Kidney (tissue), 14 donors: ENCODE results near the gene SLC39A12. TPM values are rescaled to one million over a fixed set of nuclear protein-coding genes. Genes with fewer than 3 reads are reported as not detected.

ENCODE experiments used
- DNase-seq, 5 donors: peaks; one replicate each; pipeline ENCODE4 v3.0.0-alpha.2; 2013 to 2020
- FAIRE-seq: peaks from 2 replicates; lab custom pipeline; 2012; peaks lifted over from hg19 to GRCh38; lab: Jason Lieb, UNC
- H3K27ac ChIP-seq, 2 donors: one replicate each; pipeline ENCODE4 v1.7.0; 2013; ENCODE audit warnings: low read depth in 2 of 2, low read length in 2 of 2, inconsistent platforms in 1 of 2
- H3K27me3 ChIP-seq: one replicate; pipeline ENCODE4 v1.7.1; 2013; ENCODE audit warnings: low read length, inconsistent platforms; ENCODE audit not compliant: control insufficient read depth, insufficient read depth
- H3K36me3 ChIP-seq, 3 donors: one replicate each; pipeline versions ENCODE4 v1.7.0 to v1.7.1; 2013; ENCODE audit warnings: low read length in 3 of 3, control low read depth in 1 of 3, inconsistent platforms in 1 of 3; ENCODE audit not compliant: insufficient read depth in 3 of 3, control insufficient read depth in 2 of 3
- H3K4me1 ChIP-seq, 3 donors: one replicate each; pipeline versions ENCODE4 v1.7.0 to v1.7.1; 2013; ENCODE audit warnings: low read length in 3 of 3, inconsistent platforms in 1 of 3, low read depth in 1 of 3; ENCODE audit not compliant: control insufficient read depth in 2 of 3, insufficient read depth in 2 of 3
- H3K4me3 ChIP-seq, 3 donors: one replicate each; pipeline versions ENCODE4 v1.7.0 to v1.8.1; 2013; ENCODE audit warnings: low read length in 3 of 3, control low read depth in 1 of 3, inconsistent platforms in 1 of 3
- H3K9ac ChIP-seq, 3 donors: one replicate each; pipeline versions ENCODE4 v1.7.0 to v1.7.1; 2013; ENCODE audit warnings: low read length in 3 of 3, control low read depth in 1 of 3, inconsistent platforms in 1 of 3
- H3K9me3 ChIP-seq, 3 donors: one replicate each; pipeline versions ENCODE4 v1.7.0 to v1.7.1; 2013; ENCODE audit warnings: low read length in 3 of 3, control low read depth in 1 of 3, inconsistent platforms in 1 of 3; ENCODE audit not compliant: control insufficient read depth in 2 of 3, insufficient read depth in 1 of 3
- intact Hi-C: fragments of 100-400 bp; cut with DNase I; formaldehyde crosslinking; loops from one replicate; pipeline ENCODE4 v1.11.1; 2022
- polyA plus RNA-seq: library from polyadenylated mRNA; stranded (reverse); fragments of 350-450 nt; fragmentation: Illumina TruSeq; extraction: RNeasy Lipid Tissue Mini Kit (QIAGEN cat#74804); gene quantifications from one replicate; pipeline ENCODE4 v1.2.3, GENCODE V29; 2014; ENCODE audit warnings: low read depth, low replicate concordance; ENCODE audit not compliant: insufficient read depth
- total RNA-seq: library from RNA; stranded (reverse); fragmentation: NEBNext Ultra II Directional; extraction: Animal tissue kit (Norgen Biotek cat#: 25700); gene quantifications from one replicate; pipeline ENCODE4 v1.2.1, GENCODE V29; 2021
- TF ChIP-seq, protein P1 (sequence below): IDR thresholded peaks from 3 replicates; pipeline ENCODE4 v1.5.1; 2012; ENCODE audit warnings: mild to moderate bottlenecking, moderate library complexity, borderline replicate concordance; ENCODE audit not compliant: insufficient read depth; ENCODE audit errors: extremely low read depth
- donor health status: control.
- donor health status: control.
- donor health status: control.
- donor health status: control.
- donor health status: control.
- donor health status: DM: yes; HTN: yes; CAD: no.
- donor health status: Normal renal cell carcinoma (clear cell type).

SLC39A12 gene
- total and polyA plus RNA-seq, 2 donors from 2014 or later = 0.16 TPM; not detected in 1

DNA sequence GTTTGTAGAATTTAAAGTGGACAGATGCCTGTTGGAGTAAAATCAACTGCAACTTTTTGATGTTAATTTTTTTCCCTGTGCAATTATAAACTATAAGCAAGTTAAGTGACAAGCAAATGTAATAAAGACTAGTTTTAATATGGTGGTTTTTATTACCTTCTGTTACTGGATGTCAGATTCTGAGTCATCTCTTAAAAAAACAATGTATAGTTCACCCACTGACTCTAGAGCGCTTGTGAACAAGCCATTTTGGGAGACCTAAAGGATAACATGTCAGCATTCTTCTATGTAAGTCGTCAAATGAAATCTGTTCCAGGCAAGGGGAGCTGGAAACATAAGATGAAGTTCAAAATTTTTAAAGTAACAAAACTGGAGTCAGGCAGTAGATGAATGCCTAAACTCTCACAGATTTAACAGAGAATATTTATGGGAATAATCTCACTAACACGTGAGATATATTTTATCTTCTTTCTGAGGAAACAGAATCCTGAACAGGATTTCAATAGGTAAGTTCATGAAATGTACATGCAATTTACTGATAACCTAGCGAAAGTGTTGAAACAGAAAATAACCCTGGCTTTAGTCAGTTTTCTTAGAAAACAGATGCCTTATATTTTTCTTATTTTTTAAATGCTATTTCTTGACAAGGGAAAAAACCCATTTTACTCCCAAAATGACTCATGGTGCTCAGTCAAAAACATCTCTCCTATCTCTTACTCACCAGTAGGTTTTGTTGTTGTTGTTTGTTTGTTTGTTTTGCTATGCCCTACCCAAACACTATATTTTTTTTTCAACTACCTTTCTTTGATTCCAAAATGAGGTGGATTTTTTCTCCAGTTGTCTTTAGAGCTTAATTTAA, 91.7 kb downstream of the SLC39A12 start:
- H3K36me3 ChIP-seq = no peaks in the 10 kb centered on the region
- no peak for DNase-seq
- no peak overlapping the region for H3K4me3 ChIP-seq
- TF ChIP-seq, protein P1, sequence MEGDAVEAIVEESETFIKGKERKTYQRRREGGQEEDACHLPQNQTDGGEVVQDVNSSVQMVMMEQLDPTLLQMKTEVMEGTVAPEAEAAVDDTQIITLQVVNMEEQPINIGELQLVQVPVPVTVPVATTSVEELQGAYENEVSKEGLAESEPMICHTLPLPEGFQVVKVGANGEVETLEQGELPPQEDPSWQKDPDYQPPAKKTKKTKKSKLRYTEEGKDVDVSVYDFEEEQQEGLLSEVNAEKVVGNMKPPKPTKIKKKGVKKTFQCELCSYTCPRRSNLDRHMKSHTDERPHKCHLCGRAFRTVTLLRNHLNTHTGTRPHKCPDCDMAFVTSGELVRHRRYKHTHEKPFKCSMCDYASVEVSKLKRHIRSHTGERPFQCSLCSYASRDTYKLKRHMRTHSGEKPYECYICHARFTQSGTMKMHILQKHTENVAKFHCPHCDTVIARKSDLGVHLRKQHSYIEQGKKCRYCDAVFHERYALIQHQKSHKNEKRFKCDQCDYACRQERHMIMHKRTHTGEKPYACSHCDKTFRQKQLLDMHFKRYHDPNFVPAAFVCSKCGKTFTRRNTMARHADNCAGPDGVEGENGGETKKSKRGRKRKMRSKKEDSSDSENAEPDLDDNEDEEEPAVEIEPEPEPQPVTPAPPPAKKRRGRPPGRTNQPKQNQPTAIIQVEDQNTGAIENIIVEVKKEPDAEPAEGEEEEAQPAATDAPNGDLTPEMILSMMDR = no peak
- H3K4me1 ChIP-seq = peaks cover 0 to 3% (median 0%) of the 10 kb centered on the region in 3 donors
- no peaks in the 10 kb centered on the region for H3K9me3 ChIP-seq
- H3K27me3 ChIP-seq = no peaks in the 10 kb centered on the region
- no peak for FAIRE-seq
- intact Hi-C loops = no loop called here
- no peak overlapping the region for H3K27ac ChIP-seq
- no peak overlapping the region for H3K9ac ChIP-seq

DNA sequence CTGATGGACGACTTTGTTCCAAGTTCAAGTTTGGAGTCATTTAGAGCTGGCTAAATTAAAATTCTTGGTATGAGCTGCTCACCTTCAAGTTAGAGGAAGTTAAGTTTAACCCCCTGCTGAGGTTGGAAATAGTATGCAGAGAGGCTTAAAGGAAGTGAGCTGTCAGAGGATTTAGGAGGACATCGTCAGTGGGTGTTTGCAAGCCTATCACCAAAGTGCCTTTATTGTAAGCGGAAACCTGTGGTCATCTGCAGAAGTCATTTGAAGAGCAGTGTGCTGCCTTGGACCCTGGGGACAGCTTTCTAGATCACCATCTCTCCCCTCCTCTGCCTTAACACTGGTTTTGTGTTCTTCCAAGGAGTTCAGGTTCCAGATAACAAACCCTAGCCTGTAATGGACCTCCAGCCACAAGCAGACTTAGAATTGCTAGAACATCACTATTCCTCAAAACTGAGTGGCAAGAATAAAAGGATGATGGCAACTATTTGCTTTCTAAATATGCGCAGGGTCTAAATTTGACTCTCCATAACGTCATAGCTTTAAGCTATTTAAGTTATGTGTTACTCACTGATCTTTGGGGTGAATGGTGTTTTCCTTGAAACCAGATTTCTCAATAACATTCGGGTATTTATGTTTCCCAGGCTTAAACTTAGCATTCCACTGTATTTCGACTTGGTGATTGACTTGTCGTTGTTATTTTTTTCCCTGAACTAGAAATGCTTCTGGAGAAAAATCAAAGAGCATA, 93.4 kb downstream of the SLC39A12 start:
- FAIRE-seq (no peak), DNase-seq (peak in 1 of 5 donors; percentile 10)
- no peak overlapping the region for H3K4me3 ChIP-seq
- H3K27ac ChIP-seq = no peak overlapping the region
- no peak overlapping the region for H3K9ac ChIP-seq
- TF ChIP-seq, protein P1 = no peak
- H3K27me3 ChIP-seq = no peaks in the 10 kb centered on the region
- intact Hi-C loops = no loop called here
- H3K9me3 ChIP-seq = no peaks in the 10 kb centered on the region
- no peaks in the 10 kb centered on the region for H3K36me3 ChIP-seq
- H3K4me1 ChIP-seq = peaks cover 0 to 3% (median 0%) of the 10 kb centered on the region in 3 donors

DNA sequence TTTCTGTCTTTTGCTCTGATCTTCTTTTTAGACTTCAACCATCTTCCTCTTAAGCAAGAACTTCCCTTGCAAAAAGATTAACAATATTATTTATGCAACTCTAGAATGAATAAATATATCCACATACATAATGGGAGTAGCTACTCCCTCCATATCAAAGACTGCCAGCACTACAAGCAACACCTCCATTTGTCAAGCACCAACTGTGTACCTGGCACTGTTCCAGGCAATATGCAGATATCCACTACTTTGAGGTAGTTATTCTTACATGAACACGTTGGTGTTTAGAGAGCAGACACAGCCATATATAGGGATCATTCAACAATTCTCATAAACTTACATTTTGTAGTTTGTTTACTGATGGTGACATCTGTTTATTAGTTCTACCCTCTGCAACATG, 104.9 kb downstream of the SLC39A12 start:
- TF ChIP-seq, protein P1 = no peak
- Histone ChIP-seq H3K36me3 (no peaks in the 10 kb centered on the region), H3K27me3 (no peaks in the 10 kb centered on the region), H3K9me3 (no peaks in the 10 kb centered on the region), H3K4me1 (no peaks in the 10 kb centered on the region), H3K4me3 (no peak overlapping the region), H3K27ac (no peak overlapping the region), H3K9ac (no peak overlapping the region)
- intact Hi-C loops = no loop called here
- DNase-seq (no peak), FAIRE-seq (no peak)
